Astrocyte of the cerebellum (primary cell): ENCODE data around the gene RPGRIP1L.

Experiments
- DNase-seq: peaks from one replicate; pipeline ENCODE4 v3.0.0-alpha.2; 2011; ENCODE audit warnings: low read depth
- H3K4me3 ChIP-seq: 2 replicates; pipeline ENCODE4 v1.5.1; 2011; ENCODE audit warnings: mild to moderate bottlenecking, low read depth, low read length, moderate library complexity
- CTCF ChIP-seq: IDR thresholded peaks from 2 replicates; pipeline ENCODE4 v1.5.1; 2012; ENCODE audit warnings: low read length, low read depth, moderate library complexity, mild to moderate bottlenecking; ENCODE audit errors: missing control alignments
- in situ Hi-C: cut with HindIII; loops from 2 replicates; pipeline ENCODE4 v1.10.0; 2017; ENCODE audit warnings: low sequenced_read_pairs

The RPGRIP1L gene

GRCh38 chr16:53734908-53735307 is 31.2 kb upstream of the RPGRIP1L start:
- TF ChIP-seq CTCF = no peak
- in situ Hi-C loops = no loop called here
- no peak overlapping the region for H3K4me3 ChIP-seq
- DNase-seq = no peak

- no peak overlapping the region for H3K4me3 ChIP-seq
- DNase-seq = no peak
- no peak for TF ChIP-seq CTCF
- in situ Hi-C loops = no loop called here
Measured at GRCh38 chr16:53732296-53732929, 28.8 kb upstream of the RPGRIP1L start.

GRCh38 chr16:53730693-53731092 is 27.0 kb upstream of the RPGRIP1L start:
- H3K4me3 ChIP-seq = no peak overlapping the region
- no peak for DNase-seq
- in situ Hi-C loops = no loop called here
- no peak for TF ChIP-seq CTCF

- DNase-seq = no peak
- in situ Hi-C loops = no loop called here
- no peak overlapping the region for H3K4me3 ChIP-seq
- no peak for TF ChIP-seq CTCF
Measured at GRCh38 chr16:53726625-53727024, 23.0 kb upstream of the RPGRIP1L start.

- DNase-seq = no peak
- in situ Hi-C loops = no loop called here
- H3K4me3 ChIP-seq = no peak overlapping the region
- TF ChIP-seq CTCF = no peak
Measured at GRCh38 chr16:53721017-53721416, 17.4 kb upstream of the RPGRIP1L start.

- in situ Hi-C loops = no loop called here
- no peak for DNase-seq
- H3K4me3 ChIP-seq = no peak overlapping the region
- TF ChIP-seq CTCF = no peak
Measured at GRCh38 chr16:53717577-53717976, 13.9 kb upstream of the RPGRIP1L start.

GRCh38 chr16:53715023-53715384 is 11.3 kb upstream of the RPGRIP1L start:
- no peak for DNase-seq
- in situ Hi-C loops = no loop called here
- TF ChIP-seq CTCF = no peak
- H3K4me3 ChIP-seq = no peak overlapping the region
